Measurements from ENCODE around the gene VPS33A. TPM values are rescaled to one million over a fixed set of nuclear protein-coding genes. Genes with fewer than 3 reads are reported as not detected.

VPS33A gene
- total RNA-seq, 1 donor from 2014 or later, result 16.9 TPM

- Mint-ChIP-seq H3K4me1 (ENCODE audit: low read depth) (no peaks in the 10 kb centered on the region), H3K27ac (ENCODE audit: unreplicated experiment) (no peak overlapping the region), H3K9me3 (ENCODE audit: low read depth) (no peaks in the 10 kb centered on the region), H3K36me3 (ENCODE audit: low read depth) (peaks cover 19% of the 10 kb centered on the region), H3K27me3 (ENCODE audit: low read depth) (no peaks in the 10 kb centered on the region), H3K4me3 (ENCODE audit: unreplicated experiment) (no peak overlapping the region)
- DNase-seq (ENCODE audit: low spot score), result no peak
- no peak for TF ChIP-seq CTCF (IDR thresholded peaks at IDR 0.05)
Measured at GRCh38 chr12:122250536-122250935, 15.8 kb downstream of the VPS33A start.

- DNase-seq (ENCODE audit: low spot score), result no peak
- Mint-ChIP-seq H3K4me3 (ENCODE audit: unreplicated experiment) (no peak overlapping the region), H3K36me3 (ENCODE audit: low read depth) (peaks cover 19% of the 10 kb centered on the region), H3K4me1 (ENCODE audit: low read depth) (no peaks in the 10 kb centered on the region), H3K27me3 (ENCODE audit: low read depth) (no peaks in the 10 kb centered on the region), H3K9me3 (ENCODE audit: low read depth) (no peaks in the 10 kb centered on the region), H3K27ac (ENCODE audit: unreplicated experiment) (no peak overlapping the region)
- no peak for TF ChIP-seq CTCF (IDR thresholded peaks at IDR 0.05)
Measured at GRCh38 chr12:122250047-122250446, 16.2 kb downstream of the VPS33A start.

- DNase-seq (ENCODE audit: low spot score), result no peak
- Mint-ChIP-seq H3K4me1 (ENCODE audit: low read depth) (no peaks in the 10 kb centered on the region), H3K27ac (ENCODE audit: unreplicated experiment) (no peak overlapping the region), H3K27me3 (ENCODE audit: low read depth) (no peaks in the 10 kb centered on the region), H3K9me3 (ENCODE audit: low read depth) (no peaks in the 10 kb centered on the region), H3K4me3 (ENCODE audit: unreplicated experiment) (no peak overlapping the region), H3K36me3 (ENCODE audit: low read depth) (peaks cover 19% of the 10 kb centered on the region)
- TF ChIP-seq CTCF (IDR thresholded peaks at IDR 0.05), result no peak
Measured at GRCh38 chr12:122245553-122245952, 20.7 kb downstream of the VPS33A start.

- no peaks in the 10 kb centered on the region for H3K27me3 Mint-ChIP-seq (ENCODE audit: low read depth)
- H3K27ac Mint-ChIP-seq (ENCODE audit: unreplicated experiment), result no peak overlapping the region
- H3K4me1 Mint-ChIP-seq (ENCODE audit: low read depth), result no peaks in the 10 kb centered on the region
- DNase-seq (ENCODE audit: low spot score), result no peak
- no peaks in the 10 kb centered on the region for H3K9me3 Mint-ChIP-seq (ENCODE audit: low read depth)
- H3K36me3 Mint-ChIP-seq (ENCODE audit: low read depth), result peaks cover 18% of the 10 kb centered on the region
- no peak for TF ChIP-seq CTCF (IDR thresholded peaks at IDR 0.05)
- H3K4me3 Mint-ChIP-seq (ENCODE audit: unreplicated experiment), result no peak overlapping the region
Measured at GRCh38 chr12:122244565-122245371, 21.5 kb downstream of the VPS33A start.

- DNase-seq (ENCODE audit: low spot score), result no peak
- Mint-ChIP-seq H3K27ac (ENCODE audit: unreplicated experiment) (no peak overlapping the region), H3K36me3 (ENCODE audit: low read depth) (peaks cover 11% of the 10 kb centered on the region), H3K27me3 (ENCODE audit: low read depth) (no peaks in the 10 kb centered on the region), H3K4me1 (ENCODE audit: low read depth) (no peaks in the 10 kb centered on the region), H3K4me3 (ENCODE audit: unreplicated experiment) (no peak overlapping the region), H3K9me3 (ENCODE audit: low read depth) (no peaks in the 10 kb centered on the region)
- TF ChIP-seq CTCF (IDR thresholded peaks at IDR 0.05), result no peak
Measured at GRCh38 chr12:122243965-122244364, 22.3 kb downstream of the VPS33A start.

Measured in chondrocyte (in vitro differentiated cells).